ENCODE data around the gene ARL6IP5.

ARL6IP5 gene

DNA sequence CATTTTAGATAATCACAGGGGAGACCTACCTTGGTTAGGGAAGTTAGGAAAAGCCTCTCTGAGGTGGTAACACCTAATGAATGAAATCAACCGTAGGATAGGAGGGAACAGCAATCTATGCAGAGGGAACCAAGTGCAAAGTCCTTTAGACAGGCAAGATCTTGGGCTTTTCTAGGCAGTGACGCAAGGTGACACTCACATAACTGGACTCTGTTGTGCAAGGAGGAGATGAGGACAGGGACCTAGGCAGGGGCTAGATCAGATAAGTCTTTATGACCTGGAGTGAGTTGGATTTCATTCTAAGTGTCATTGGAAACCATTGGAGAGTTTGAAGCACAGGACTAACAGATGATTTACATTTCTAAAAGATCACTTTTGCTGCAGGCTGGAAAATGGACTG, 42.3 kb downstream of the ARL6IP5 start:
- Histone ChIP-seq H3K27me3 (ENCODE audit: control insufficient read depth, insufficient read depth, low read length) (no peaks in the 10 kb centered on the region), H3K36me3 (ENCODE audit: control insufficient read depth, insufficient read depth, low read length) (no peaks in the 10 kb centered on the region), H3K4me3 (ENCODE audit: low read length) (no peak overlapping the region), H3K9me3 (ENCODE audit: control insufficient read depth, insufficient read depth, low read length) (no peaks in the 10 kb centered on the region), H3K4me1 (ENCODE audit: control insufficient read depth, insufficient read depth, low read length) (no peaks in the 10 kb centered on the region), H3K27ac (ENCODE audit: low read length) (no peak overlapping the region)
- no CpG with 5 or more reads among the region's 2 CpGs for WGBS (ENCODE audit: insufficient coverage, insufficient read length)
- no peak for DNase-seq (ENCODE audit: low read depth, low spot score)

DNA sequence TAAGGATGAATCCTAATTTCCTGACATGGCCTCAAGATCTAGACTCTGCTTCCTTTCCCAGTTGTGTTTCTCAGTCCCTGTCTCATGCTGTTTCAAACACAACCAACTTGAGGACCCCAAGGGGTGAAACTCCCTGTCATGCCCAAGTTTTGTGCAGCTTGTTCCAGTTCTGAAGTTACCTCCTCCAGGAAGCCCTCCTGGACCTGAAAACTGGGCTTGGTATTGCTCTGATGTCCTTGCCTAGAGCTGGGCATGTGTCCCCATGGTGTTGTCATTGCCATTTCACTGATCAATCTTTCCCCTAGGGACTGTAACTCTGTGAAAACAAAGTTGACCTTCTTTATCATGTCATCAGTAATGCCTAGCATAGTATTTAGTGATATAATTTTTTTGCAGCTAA, 43.8 kb downstream of the ARL6IP5 start:
- Histone ChIP-seq H3K4me1 (ENCODE audit: control insufficient read depth, insufficient read depth, low read length) (no peaks in the 10 kb centered on the region), H3K9me3 (ENCODE audit: control insufficient read depth, insufficient read depth, low read length) (no peaks in the 10 kb centered on the region), H3K27ac (ENCODE audit: low read length) (no peak overlapping the region), H3K4me3 (ENCODE audit: low read length) (no peak overlapping the region), H3K27me3 (ENCODE audit: control insufficient read depth, insufficient read depth, low read length) (no peaks in the 10 kb centered on the region), H3K36me3 (ENCODE audit: control insufficient read depth, insufficient read depth, low read length) (no peaks in the 10 kb centered on the region)
- no peak for DNase-seq (ENCODE audit: low read depth, low spot score)

DNA sequence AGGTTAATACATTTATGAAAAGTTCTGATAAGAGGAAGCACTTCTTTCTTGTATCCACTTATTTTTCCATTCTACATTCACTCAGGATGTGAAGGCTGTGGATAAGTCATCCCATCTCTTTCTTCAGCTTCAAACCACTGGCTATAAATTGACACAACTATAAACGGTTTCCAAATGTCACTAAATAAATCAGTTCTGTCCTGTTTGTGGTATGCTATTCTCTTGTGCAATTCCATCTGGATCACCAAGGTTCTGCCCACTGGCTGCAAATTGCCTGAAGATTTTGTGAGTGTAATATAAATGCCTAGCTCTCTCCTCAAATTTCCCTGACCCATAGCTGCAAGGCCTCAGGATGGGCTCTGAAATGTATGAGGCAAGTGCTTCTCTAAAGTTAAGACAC, 44.8 kb downstream of the ARL6IP5 start:
- H3K4me3 ChIP-seq (ENCODE audit: low read length): no peak overlapping the region
- H3K36me3 ChIP-seq (ENCODE audit: control insufficient read depth, insufficient read depth, low read length): no peaks in the 10 kb centered on the region
- no peak for DNase-seq (ENCODE audit: low read depth, low spot score)
- no peaks in the 10 kb centered on the region for H3K9me3 ChIP-seq (ENCODE audit: control insufficient read depth, insufficient read depth, low read length)
- no peak overlapping the region for H3K27ac ChIP-seq (ENCODE audit: low read length)
- no peaks in the 10 kb centered on the region for H3K27me3 ChIP-seq (ENCODE audit: control insufficient read depth, insufficient read depth, low read length)
- no CpG with 5 or more reads among the region's 1 CpG for WGBS (ENCODE audit: insufficient coverage, insufficient read length)
- H3K4me1 ChIP-seq (ENCODE audit: control insufficient read depth, insufficient read depth, low read length): no peaks in the 10 kb centered on the region

DNA sequence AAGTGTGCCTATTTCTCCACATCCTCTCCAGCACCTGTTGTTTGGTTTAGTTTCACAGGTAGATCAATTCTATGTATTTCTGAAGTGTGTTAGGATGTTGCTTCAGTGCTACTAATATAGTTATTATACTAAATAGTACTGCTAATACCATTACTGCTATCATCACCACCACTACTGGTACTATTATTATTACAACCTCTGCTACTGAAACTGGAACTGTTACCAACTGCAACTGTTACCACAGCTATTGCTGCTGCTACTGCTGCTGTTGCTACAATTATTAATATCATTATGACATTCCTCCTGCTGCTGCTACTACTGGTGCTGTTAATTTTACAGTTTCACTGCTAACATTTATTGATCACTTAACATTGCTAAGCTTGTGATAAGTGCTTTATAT, 46.0 kb downstream of the ARL6IP5 start:
- Histone ChIP-seq H3K4me1 (ENCODE audit: control insufficient read depth, insufficient read depth, low read length) (no peaks in the 10 kb centered on the region), H3K36me3 (ENCODE audit: control insufficient read depth, insufficient read depth, low read length) (no peaks in the 10 kb centered on the region), H3K27me3 (ENCODE audit: control insufficient read depth, insufficient read depth, low read length) (no peaks in the 10 kb centered on the region), H3K27ac (ENCODE audit: low read length) (no peak overlapping the region), H3K4me3 (ENCODE audit: low read length) (no peak overlapping the region), H3K9me3 (ENCODE audit: control insufficient read depth, insufficient read depth, low read length) (no peaks in the 10 kb centered on the region)
- DNase-seq (ENCODE audit: low read depth, low spot score): no peak

DNA sequence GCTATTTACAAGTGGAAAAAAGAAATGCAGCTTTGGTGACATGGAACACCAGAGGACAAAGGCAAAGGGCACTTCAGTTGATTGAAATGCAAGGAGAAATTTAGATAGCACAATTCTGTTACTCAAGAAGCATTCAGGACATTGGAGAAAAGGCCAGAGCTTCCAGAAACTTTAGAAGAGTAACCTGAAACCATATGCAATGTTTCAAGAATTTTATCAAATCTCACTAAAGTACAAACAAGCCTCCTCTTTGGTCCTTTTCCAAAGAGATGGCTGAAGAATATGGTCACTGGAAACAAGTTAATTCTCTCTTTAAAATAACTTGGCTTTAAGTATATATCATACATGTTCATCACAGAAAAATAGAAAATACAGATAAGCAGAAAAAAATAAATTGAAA, 52.3 kb downstream of the ARL6IP5 start:
- no peaks in the 10 kb centered on the region for H3K4me1 ChIP-seq (ENCODE audit: control insufficient read depth, insufficient read depth, low read length)
- no peak overlapping the region for H3K4me3 ChIP-seq (ENCODE audit: low read length)
- no peak for DNase-seq (ENCODE audit: low read depth, low spot score)
- H3K27me3 ChIP-seq (ENCODE audit: control insufficient read depth, insufficient read depth, low read length): no peaks in the 10 kb centered on the region
- H3K9me3 ChIP-seq (ENCODE audit: control insufficient read depth, insufficient read depth, low read length): no peaks in the 10 kb centered on the region
- no peak overlapping the region for H3K27ac ChIP-seq (ENCODE audit: low read length)
- H3K36me3 ChIP-seq (ENCODE audit: control insufficient read depth, insufficient read depth, low read length): no peaks in the 10 kb centered on the region

DNA sequence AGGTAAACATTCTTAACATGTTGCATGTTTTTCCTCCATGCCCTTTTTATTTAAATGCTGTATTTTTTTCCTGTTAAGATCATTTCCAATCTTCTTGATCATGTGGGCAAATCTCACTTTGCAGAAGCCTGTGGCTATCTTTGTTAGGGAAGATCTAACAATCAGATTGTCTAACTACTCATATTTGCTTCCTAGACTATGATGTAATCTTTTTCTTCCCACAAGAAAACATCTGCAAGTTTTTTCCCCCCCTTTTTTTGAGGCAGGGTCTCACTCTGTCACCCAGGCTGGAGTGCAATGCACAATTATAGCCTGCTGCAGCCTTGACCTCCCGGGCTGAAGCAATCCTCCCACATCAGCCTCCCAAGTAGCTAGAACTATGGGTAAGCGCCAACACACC, 52.7 kb downstream of the ARL6IP5 start:
- DNase-seq (ENCODE audit: low read depth, low spot score): no peak
- Histone ChIP-seq H3K27me3 (ENCODE audit: control insufficient read depth, insufficient read depth, low read length) (no peaks in the 10 kb centered on the region), H3K27ac (ENCODE audit: low read length) (no peak overlapping the region), H3K4me3 (ENCODE audit: low read length) (no peak overlapping the region), H3K9me3 (ENCODE audit: control insufficient read depth, insufficient read depth, low read length) (no peaks in the 10 kb centered on the region), H3K36me3 (ENCODE audit: control insufficient read depth, insufficient read depth, low read length) (no peaks in the 10 kb centered on the region), H3K4me1 (ENCODE audit: control insufficient read depth, insufficient read depth, low read length) (no peaks in the 10 kb centered on the region)
- WGBS (ENCODE audit: insufficient coverage, insufficient read length): no CpG with 5 or more reads among the region's 2 CpGs

DNA sequence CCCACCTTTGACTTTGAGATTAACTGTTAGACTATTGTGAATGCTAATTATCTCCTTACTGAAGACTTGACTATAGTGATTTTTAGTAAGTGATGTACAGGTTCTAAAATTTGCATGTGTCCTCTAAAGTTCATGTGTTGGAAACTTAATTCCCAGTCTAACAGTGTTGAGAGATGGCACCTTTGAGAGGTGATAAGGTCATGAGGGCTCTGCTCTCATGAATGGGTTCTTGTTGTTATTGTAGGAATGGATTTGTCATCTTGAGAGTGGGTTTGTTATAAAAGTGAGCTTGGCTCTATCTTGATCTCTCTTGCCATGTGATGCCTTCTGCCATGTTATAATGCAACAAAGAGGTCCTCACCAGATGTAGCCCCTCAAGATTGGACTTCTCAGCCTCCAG, 56.6 kb downstream of the ARL6IP5 start:
- Histone ChIP-seq H3K27ac (ENCODE audit: low read length) (no peak overlapping the region), H3K4me3 (ENCODE audit: low read length) (no peak overlapping the region)

DNA sequence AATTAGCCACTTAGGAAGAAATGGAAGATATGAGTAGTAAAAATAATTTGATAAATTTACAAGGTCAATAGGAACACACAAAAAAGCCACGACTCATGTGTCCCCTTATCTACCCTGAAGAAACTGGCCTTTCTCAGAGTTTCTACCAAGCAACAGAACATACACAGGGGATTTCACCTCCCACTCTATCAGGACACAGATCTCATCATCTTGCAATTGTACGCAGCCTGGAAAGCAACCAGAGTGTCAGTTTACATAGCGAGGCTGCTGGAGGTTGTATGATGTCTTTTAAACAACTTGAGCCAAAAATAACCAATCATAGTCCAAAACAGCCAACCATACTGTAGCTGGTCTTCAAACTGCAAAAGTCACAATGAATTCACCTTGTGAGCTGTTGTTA, 57.4 kb downstream of the ARL6IP5 start:
- no peak for DNase-seq (ENCODE audit: low read depth, low spot score)
- no CpG with 5 or more reads among the region's 3 CpGs for WGBS (ENCODE audit: insufficient coverage, insufficient read length)
- peaks cover 3% of the 10 kb centered on the region; the same call in 1 of the 2 replicates for H3K27me3 ChIP-seq (ENCODE audit: control insufficient read depth, insufficient read depth, low read length)

More for the DNA sequence above, 56.6 kb downstream of the ARL6IP5 start:
- H3K4me1 ChIP-seq (ENCODE audit: control insufficient read depth, insufficient read depth, low read length): peaks cover 2% of the 10 kb centered on the region; the same call in 1 of the 2 replicates
- peaks cover 3% of the 10 kb centered on the region; the same call in 1 of the 2 replicates for H3K27me3 ChIP-seq (ENCODE audit: control insufficient read depth, insufficient read depth, low read length)
- no peaks in the 10 kb centered on the region for H3K36me3 ChIP-seq (ENCODE audit: control insufficient read depth, insufficient read depth, low read length)
- no peaks in the 10 kb centered on the region for H3K9me3 ChIP-seq (ENCODE audit: control insufficient read depth, insufficient read depth, low read length)
- DNase-seq (ENCODE audit: low read depth, low spot score): no peak

DNA sequence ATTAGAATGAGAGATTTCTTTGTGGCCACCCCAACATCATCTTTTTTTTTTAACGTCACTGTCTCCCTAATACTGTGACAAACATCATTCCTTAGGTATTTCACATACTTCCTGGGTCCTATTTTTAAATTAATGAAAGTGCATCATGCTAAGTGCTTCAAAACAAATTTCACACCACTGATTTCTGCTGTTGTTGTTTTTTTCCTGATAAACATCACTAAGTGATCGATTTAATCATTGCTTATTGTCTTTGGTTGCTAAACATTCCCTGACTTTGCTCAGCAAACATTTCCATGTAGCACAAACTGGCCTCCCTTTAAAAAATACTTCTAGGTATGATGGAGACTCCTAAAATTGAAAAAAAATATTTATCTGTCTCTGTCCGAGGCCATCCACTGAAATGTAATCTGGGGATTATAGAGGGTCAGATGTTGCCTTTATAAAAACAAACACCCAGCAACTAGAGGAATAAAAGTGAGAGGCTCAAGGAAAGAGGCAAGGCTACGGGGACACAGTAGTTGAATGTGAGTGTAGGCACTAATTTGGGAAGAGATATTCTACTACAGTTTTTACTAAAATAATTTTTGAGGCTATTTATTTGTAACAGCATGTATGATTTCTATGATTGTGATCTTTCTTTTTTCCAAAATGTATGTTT, 58.2 kb downstream of the ARL6IP5 start:
- DNase-seq (ENCODE audit: low read depth, low spot score): no peak
- H3K9me3 ChIP-seq (ENCODE audit: control insufficient read depth, insufficient read depth, low read length): no peaks in the 10 kb centered on the region
- no peaks in the 10 kb centered on the region for H3K36me3 ChIP-seq (ENCODE audit: control insufficient read depth, insufficient read depth, low read length)
- no peak overlapping the region for H3K27ac ChIP-seq (ENCODE audit: low read length)
- H3K27me3 ChIP-seq (ENCODE audit: control insufficient read depth, insufficient read depth, low read length): peaks cover 3% of the 10 kb centered on the region; the same call in 1 of the 2 replicates
- H3K4me3 ChIP-seq (ENCODE audit: low read length): no peak overlapping the region
- H3K4me1 ChIP-seq (ENCODE audit: control insufficient read depth, insufficient read depth, low read length): peaks cover 2% of the 10 kb centered on the region; the same call in 1 of the 2 replicates
- no CpG with 5 or more reads among the region's 4 CpGs for WGBS (ENCODE audit: insufficient coverage, insufficient read length)

More for the DNA sequence above, 57.4 kb downstream of the ARL6IP5 start:
- H3K27ac ChIP-seq (ENCODE audit: low read length): no peak overlapping the region
- H3K36me3 ChIP-seq (ENCODE audit: control insufficient read depth, insufficient read depth, low read length): no peaks in the 10 kb centered on the region
- no peak overlapping the region for H3K4me3 ChIP-seq (ENCODE audit: low read length)
- peaks cover 2% of the 10 kb centered on the region; the same call in 1 of the 2 replicates for H3K4me1 ChIP-seq (ENCODE audit: control insufficient read depth, insufficient read depth, low read length)
- H3K9me3 ChIP-seq (ENCODE audit: control insufficient read depth, insufficient read depth, low read length): no peaks in the 10 kb centered on the region

DNA sequence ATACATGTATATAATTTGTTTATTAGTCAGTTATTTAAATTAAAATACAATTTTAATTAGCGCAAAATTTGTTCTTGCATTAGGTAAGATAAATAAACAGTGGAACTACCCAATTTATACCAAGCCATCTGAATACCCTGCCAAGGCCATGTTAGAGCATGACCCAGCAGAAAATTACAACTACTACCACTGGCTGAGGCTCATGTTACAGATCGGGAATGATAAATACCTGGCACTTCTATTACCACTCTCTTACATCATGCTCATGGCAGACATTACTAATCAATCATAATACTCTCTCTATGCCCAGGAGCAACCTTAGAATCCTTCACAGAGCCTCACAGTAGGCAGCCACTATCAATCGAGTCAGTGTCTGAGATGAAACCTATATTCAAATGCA, 58.9 kb downstream of the ARL6IP5 start:
- H3K27ac ChIP-seq (ENCODE audit: low read length): no peak overlapping the region
- no peak overlapping the region for H3K4me3 ChIP-seq (ENCODE audit: low read length)
- H3K9me3 ChIP-seq (ENCODE audit: control insufficient read depth, insufficient read depth, low read length): no peaks in the 10 kb centered on the region
- H3K27me3 ChIP-seq (ENCODE audit: control insufficient read depth, insufficient read depth, low read length): peaks cover 3% of the 10 kb centered on the region; the same call in 1 of the 2 replicates
- H3K36me3 ChIP-seq (ENCODE audit: control insufficient read depth, insufficient read depth, low read length): no peaks in the 10 kb centered on the region
- peaks cover 2% of the 10 kb centered on the region; the same call in 1 of the 2 replicates for H3K4me1 ChIP-seq (ENCODE audit: control insufficient read depth, insufficient read depth, low read length)
- DNase-seq (ENCODE audit: low read depth, low spot score): no peak
- no CpG with 5 or more reads among the region's 3 CpGs for WGBS (ENCODE audit: insufficient coverage, insufficient read length)

DNA sequence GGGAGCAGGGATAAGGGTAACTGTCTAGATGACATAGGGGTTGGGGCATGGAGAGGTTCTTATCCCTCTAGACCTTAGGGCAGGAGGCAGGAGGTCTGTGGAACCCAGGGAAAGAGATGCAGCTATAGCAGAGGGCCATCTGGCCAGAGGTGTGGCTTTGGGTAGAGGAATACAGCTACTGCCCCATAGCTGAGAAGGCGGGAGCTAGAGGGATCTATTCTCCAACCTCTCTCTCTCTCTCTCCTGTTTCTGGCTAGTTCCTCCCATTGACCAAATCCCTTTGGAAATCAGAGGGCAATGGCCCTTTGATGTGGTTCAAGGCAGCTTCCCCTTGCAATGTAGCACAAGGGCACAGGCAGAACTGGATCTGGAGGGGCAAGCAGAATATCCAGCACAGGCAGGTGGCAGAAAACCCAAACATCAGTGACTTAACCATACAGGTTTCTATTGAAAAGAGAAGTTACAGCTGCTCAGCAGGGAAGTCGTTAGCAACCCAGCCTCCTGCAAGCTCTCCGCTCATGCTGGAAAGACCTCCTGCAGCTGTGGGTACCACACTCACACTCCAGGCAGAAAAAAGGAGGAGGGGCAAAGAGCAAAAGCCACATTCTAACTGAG, 60.0 kb downstream of the ARL6IP5 start:
- H3K27me3 ChIP-seq (ENCODE audit: control insufficient read depth, insufficient read depth, low read length): peaks cover 3% of the 10 kb centered on the region; the same call in 1 of the 2 replicates
- no peaks in the 10 kb centered on the region for H3K9me3 ChIP-seq (ENCODE audit: control insufficient read depth, insufficient read depth, low read length)
- no peak overlapping the region for H3K4me3 ChIP-seq (ENCODE audit: low read length)
- H3K4me1 ChIP-seq (ENCODE audit: control insufficient read depth, insufficient read depth, low read length): peaks cover 2% of the 10 kb centered on the region; the same call in 1 of the 2 replicates
- no peak overlapping the region for H3K27ac ChIP-seq (ENCODE audit: low read length)
- no peaks in the 10 kb centered on the region for H3K36me3 ChIP-seq (ENCODE audit: control insufficient read depth, insufficient read depth, low read length)
- DNase-seq (ENCODE audit: low read depth, low spot score): peak; percentile 29
- WGBS (ENCODE audit: insufficient coverage, insufficient read length): no CpG with 5 or more reads among the region's 3 CpGs
